ENCODE measurements around the gene RAF1. TPM values are rescaled to one million over a fixed set of nuclear protein-coding genes. Genes with fewer than 3 reads are reported as not detected.

RAF1 gene
- total and polyA plus RNA-seq, 2 donors (not counting 3 experiments of a cell fraction or from before 2014, with no cell fraction given) = 73.8 to 86.2 TPM

GRCh38 chr3:12585181-12585580 lies 78.7 kb downstream of the RAF1 start:
- Histone ChIP-seq H3K27ac (ENCODE audit: insufficient read depth, low read depth, low read length) (no peak overlapping the region), H3K4me2 (ENCODE audit: insufficient read depth, low read length) (no peak overlapping the region), H3K79me2 (ENCODE audit: control insufficient read depth, insufficient read depth, low read length) (no peaks in the 10 kb centered on the region), H3K27me3 (ENCODE audit: control insufficient read depth in 2 of 2, insufficient read depth in 2 of 2, low read length in 2 of 2) (no peaks in the 10 kb centered on the region), H3K36me3 (ENCODE audit: control insufficient read depth in 2 of 2, extremely low read depth in 1 of 2, insufficient read depth in 2 of 2, low read length in 2 of 2) (peaks cover 34 to 42% of the 10 kb centered on the region in 2 experiments), H3K9ac (replicated peaks; ENCODE audit: extremely low read depth, insufficient read depth, low read length) (no peak overlapping the region), H3K4me3 (replicated peaks in 1 of 3; ENCODE audit: insufficient read depth in 1 of 3, low read depth in 1 of 3, low read length in 3 of 3) (no peak overlapping the region), H3K4me1 (ENCODE audit: control insufficient read depth, extremely low read depth, insufficient read depth, low read length) (peaks cover 12% of the 10 kb centered on the region), H3K9me3 (replicated peaks; ENCODE audit: control insufficient read depth, insufficient read depth, low read length) (no peaks in the 10 kb centered on the region), H3K9me1 (replicated peaks; ENCODE audit: control insufficient read depth, extremely low read depth, insufficient read depth, low read length) (no peaks in the 10 kb centered on the region), H2AFZ (ENCODE audit: low read depth, low read length) (no peak overlapping the region), H4K20me1 (replicated peaks; ENCODE audit: control insufficient read depth, extremely low read depth, insufficient read depth, low read length) (no peaks in the 10 kb centered on the region)
- FAIRE-seq (no peak), DNase-seq (ENCODE audit: low read depth, low spot score) (no peak)
- TF ChIP-seq FOS (IDR thresholded peaks at IDR 0.05; ENCODE audit: borderline replicate concordance, insufficient read depth, low read length) (no peak), GATA2 (IDR thresholded peaks at IDR 0.05; ENCODE audit: insufficient read depth, insufficient read length, low read depth, low read length) (no peak), MYC (IDR thresholded peaks at IDR 0.05; ENCODE audit: low read depth, low read length) (no peak), JUN (IDR thresholded peaks at IDR 0.05; ENCODE audit: borderline replicate concordance, insufficient read depth, insufficient read length, low read depth) (no peak)
- ChIA-PET CTCF (interaction anchor here (1.7 kb wide), 1 partner anchor 12 kb away, joined by 3 read pairs; no protein-coding TSS in a partner anchor), POLR2A (no interaction called here)
- BruUV-seq (replicated peaks) = no TSS peak
- dilution Hi-C loops (cut with MboI; ENCODE audit: extremely low pct_ligation_motif_present, low sequenced_read_pairs) (no loop called here), intact Hi-C loops (cut with micrococcal nuclease) (loop anchor here (5.0 kb wide), 1 partner anchor 77 kb away; the partner anchor contains the start of gene RAF1)

DNA sequence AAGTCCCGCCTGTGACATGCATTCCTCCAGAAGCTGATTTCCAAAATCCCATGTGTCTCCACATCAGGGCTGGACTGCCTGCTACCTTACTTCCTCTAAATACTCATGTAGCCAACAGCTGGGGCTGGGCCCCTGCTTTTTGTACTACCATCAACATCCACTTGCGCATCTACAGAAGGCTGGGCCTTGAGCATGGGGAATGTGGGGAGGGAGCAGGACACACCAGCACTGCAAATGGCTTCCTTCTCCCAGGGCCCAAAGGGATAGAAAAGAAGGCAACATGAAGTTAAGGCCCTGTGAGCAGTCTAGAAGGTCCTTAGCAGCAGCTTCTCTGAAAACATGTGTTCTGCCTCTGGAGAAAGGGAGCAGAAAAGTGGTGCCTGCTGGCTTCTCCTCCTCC lies 79.8 kb downstream of the RAF1 start:
- peaks cover 12% of the 10 kb centered on the region for H3K4me1 ChIP-seq (ENCODE audit: control insufficient read depth, extremely low read depth, insufficient read depth, low read length)
- no peak overlapping the region for H3K4me2 ChIP-seq (ENCODE audit: insufficient read depth, low read length)
- no peak for FAIRE-seq
- POLR2A ChIA-PET = no interaction called here
- H3K79me2 ChIP-seq (ENCODE audit: control insufficient read depth, insufficient read depth, low read length) = no peaks in the 10 kb centered on the region
- peaks cover 34 to 40% of the 10 kb centered on the region in 2 experiments for H3K36me3 ChIP-seq (ENCODE audit: control insufficient read depth in 2 of 2, extremely low read depth in 1 of 2, insufficient read depth in 2 of 2, low read length in 2 of 2)
- CTCF ChIA-PET = interaction anchor here (1.7 kb wide), 1 partner anchor 14 kb away, joined by 3 read pairs; no protein-coding TSS in a partner anchor
- H3K27ac ChIP-seq (ENCODE audit: insufficient read depth, low read depth, low read length) = no peak overlapping the region
- intact Hi-C loops (cut with micrococcal nuclease) (no loop called here), dilution Hi-C loops (cut with MboI; ENCODE audit: extremely low pct_ligation_motif_present, low sequenced_read_pairs) (no loop called here)
- H3K9me1 ChIP-seq (replicated peaks; ENCODE audit: control insufficient read depth, extremely low read depth, insufficient read depth, low read length) = no peaks in the 10 kb centered on the region
- no peaks in the 10 kb centered on the region for H4K20me1 ChIP-seq (replicated peaks; ENCODE audit: control insufficient read depth, extremely low read depth, insufficient read depth, low read length)
- H3K9me3 ChIP-seq (replicated peaks; ENCODE audit: control insufficient read depth, insufficient read depth, low read length) = no peaks in the 10 kb centered on the region
- no peak overlapping the region for H3K4me3 ChIP-seq (replicated peaks in 1 of 3; ENCODE audit: insufficient read depth in 1 of 3, low read depth in 1 of 3, low read length in 3 of 3)
- H3K27me3 ChIP-seq (ENCODE audit: control insufficient read depth in 2 of 2, insufficient read depth in 2 of 2, low read length in 2 of 2) = no peaks in the 10 kb centered on the region
- no peak overlapping the region for H3K9ac ChIP-seq (replicated peaks; ENCODE audit: extremely low read depth, insufficient read depth, low read length)
- TF ChIP-seq JUN (IDR thresholded peaks at IDR 0.05; ENCODE audit: borderline replicate concordance, insufficient read depth, insufficient read length, low read depth) = no peak
- TF ChIP-seq EZH2 (IDR thresholded peaks at IDR 0.05; ENCODE audit: borderline replicate concordance, low read depth, low read length, severe bottlenecking) = no peak
- TF ChIP-seq, protein P1, sequence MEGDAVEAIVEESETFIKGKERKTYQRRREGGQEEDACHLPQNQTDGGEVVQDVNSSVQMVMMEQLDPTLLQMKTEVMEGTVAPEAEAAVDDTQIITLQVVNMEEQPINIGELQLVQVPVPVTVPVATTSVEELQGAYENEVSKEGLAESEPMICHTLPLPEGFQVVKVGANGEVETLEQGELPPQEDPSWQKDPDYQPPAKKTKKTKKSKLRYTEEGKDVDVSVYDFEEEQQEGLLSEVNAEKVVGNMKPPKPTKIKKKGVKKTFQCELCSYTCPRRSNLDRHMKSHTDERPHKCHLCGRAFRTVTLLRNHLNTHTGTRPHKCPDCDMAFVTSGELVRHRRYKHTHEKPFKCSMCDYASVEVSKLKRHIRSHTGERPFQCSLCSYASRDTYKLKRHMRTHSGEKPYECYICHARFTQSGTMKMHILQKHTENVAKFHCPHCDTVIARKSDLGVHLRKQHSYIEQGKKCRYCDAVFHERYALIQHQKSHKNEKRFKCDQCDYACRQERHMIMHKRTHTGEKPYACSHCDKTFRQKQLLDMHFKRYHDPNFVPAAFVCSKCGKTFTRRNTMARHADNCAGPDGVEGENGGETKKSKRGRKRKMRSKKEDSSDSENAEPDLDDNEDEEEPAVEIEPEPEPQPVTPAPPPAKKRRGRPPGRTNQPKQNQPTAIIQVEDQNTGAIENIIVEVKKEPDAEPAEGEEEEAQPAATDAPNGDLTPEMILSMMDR (IDR thresholded peaks at IDR 0.05; ENCODE audit: extremely low read depth in 1 of 2, insufficient read depth in 1 of 2, low read depth in 1 of 2, low read length in 2 of 2) = no peak
- no peak for TF ChIP-seq FOS (IDR thresholded peaks at IDR 0.05; ENCODE audit: borderline replicate concordance, insufficient read depth, low read length)
- no peak for TF ChIP-seq POLR2AphosphoS5 (IDR thresholded peaks at IDR 0.05; ENCODE audit: insufficient read depth, low read depth, low read length)
- TF ChIP-seq, protein P2, sequence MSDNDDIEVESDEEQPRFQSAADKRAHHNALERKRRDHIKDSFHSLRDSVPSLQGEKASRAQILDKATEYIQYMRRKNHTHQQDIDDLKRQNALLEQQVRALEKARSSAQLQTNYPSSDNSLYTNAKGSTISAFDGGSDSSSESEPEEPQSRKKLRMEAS (IDR thresholded peaks at IDR 0.05; ENCODE audit: insufficient read depth, insufficient read length) = no peak
- TF ChIP-seq GATA2 (IDR thresholded peaks at IDR 0.05; ENCODE audit: insufficient read depth, insufficient read length, low read depth, low read length) = no peak
- TF ChIP-seq MYC (IDR thresholded peaks at IDR 0.05; ENCODE audit: low read depth, low read length) = no peak
- TF ChIP-seq POLR2A (IDR thresholded peaks at IDR 0.05; ENCODE audit: low read depth, low read length) = no peak
- no peak overlapping the region for H2AFZ ChIP-seq (ENCODE audit: low read depth, low read length)
- BruUV-seq (replicated peaks) = no TSS peak
- no peak for DNase-seq (ENCODE audit: low read depth, low spot score)

Data from endothelial cell of umbilical vein (primary cell).